H1 (cell line): ENCODE data around the gene SRRM5. TPM values are rescaled to one million over a fixed set of nuclear protein-coding genes. Genes with fewer than 3 reads are reported as not detected.

Source experiments
- CBX5 ChIP-seq: fragments of 300-800, 300-1000 bp; sonication (generic); IDR thresholded peaks from 2 replicates; pipeline ENCODE4 v1.7.1; 2016; ENCODE audit warnings: antibody characterized with exemption, low read length, low read depth
- CHD1 ChIP-seq: IDR thresholded peaks from 2 replicates; pipeline ENCODE4 v1.6.1; 2012; ENCODE audit warnings: low read depth, low read length, improper control_type of control experiment
- CTCF ChIP-seq, 3 experiments: IDR thresholded peaks; 1 replicate in 2 of 3; 2 replicates in 1 of 3; pipeline versions ENCODE4 v1.5.1 to v1.6.1; 2011; ENCODE audit warnings: low read length in 3 of 3, mild to moderate bottlenecking in 3 of 3, inconsistent platforms in 2 of 3, low read depth in 1 of 3, moderate library complexity in 1 of 3; ENCODE audit not compliant: insufficient read depth in 1 of 3; ENCODE audit errors: control extremely low read depth in 1 of 3
- EGR1 ChIP-seq: IDR thresholded peaks from 2 replicates; pipeline ENCODE4 v1.6.1; 2011; ENCODE audit warnings: low read depth, low read length, borderline replicate concordance
- GTF2F1 ChIP-seq: IDR thresholded peaks from 2 replicates; pipeline ENCODE4 v1.6.1; 2012; ENCODE audit warnings: low read depth, low read length, improper control_type of control experiment, borderline replicate concordance
- HDAC2 ChIP-seq, 2 experiments: fragments of 300-600 bp in 1 of 2; sonication (generic) in 1 of 2; IDR thresholded peaks; 2 replicates each; pipeline ENCODE4 v1.6.1; 2011 to 2012; ENCODE audit warnings: low read depth in 2 of 2, low read length in 2 of 2, mild to moderate bottlenecking in 2 of 2, moderate library complexity in 2 of 2, borderline replicate concordance in 1 of 2, inconsistent platforms in 1 of 2
- JUND ChIP-seq: IDR thresholded peaks from 2 replicates; pipeline ENCODE4 v1.6.1; 2011; ENCODE audit warnings: mild to moderate bottlenecking, improper control_type of control experiment, low read length
- KDM4A ChIP-seq: IDR thresholded peaks from one replicate; pipeline ENCODE4 v1.7.1; 2012; ENCODE audit warnings: low read depth, mild to moderate bottlenecking, moderate library complexity, low read length, inconsistent platforms; ENCODE audit not compliant: severe bottlenecking
- NANOG ChIP-seq: IDR thresholded peaks from 2 replicates; pipeline ENCODE4 v1.6.1; 2011; ENCODE audit warnings: low read length, low read depth, mild to moderate bottlenecking, inconsistent platforms; ENCODE audit not compliant: insufficient read depth, poor library complexity, severe bottlenecking
- NRF1 ChIP-seq: IDR thresholded peaks from 2 replicates; pipeline ENCODE4 v1.6.1; 2011; ENCODE audit warnings: mild to moderate bottlenecking, low read depth, low read length, improper control_type of control experiment
- RAD21 ChIP-seq, 2 experiments: IDR thresholded peaks in 1 of 2; conservative IDR thresholded peaks in 1 of 2; 2 replicates each; pipeline ENCODE4 v1.6.1; 2011; ENCODE audit warnings: low read depth in 2 of 2, low read length in 2 of 2, improper control_type of control experiment in 1 of 2, inconsistent platforms in 1 of 2, mild to moderate bottlenecking in 1 of 2, moderate library complexity in 1 of 2
- RXRA ChIP-seq: IDR thresholded peaks from 2 replicates; pipeline ENCODE4 v1.6.1; 2011; ENCODE audit warnings: low read depth, mild to moderate bottlenecking, low read length, moderate library complexity; ENCODE audit not compliant: insufficient read depth
- SAP30 ChIP-seq: fragments of 300-600 bp; sonication (generic); IDR thresholded peaks from 2 replicates; pipeline ENCODE4 v1.7.1; 2012; ENCODE audit warnings: low read length, moderate library complexity, mild to moderate bottlenecking, inconsistent platforms; ENCODE audit not compliant: insufficient read depth, insufficient replicate concordance
- SIRT6 ChIP-seq: IDR thresholded peaks from one replicate; pipeline ENCODE4 v1.7.1; 2012; ENCODE audit warnings: low read length, inconsistent platforms
- SP1 ChIP-seq: IDR thresholded peaks from 2 replicates; pipeline ENCODE4 v1.6.1; 2011; ENCODE audit warnings: low read depth, low read length
- SP2 ChIP-seq: IDR thresholded peaks from 2 replicates; pipeline ENCODE4 v1.6.1; 2012; ENCODE audit warnings: mild to moderate bottlenecking, low read length, inconsistent platforms
- TAF7 ChIP-seq: optimal IDR thresholded peaks from 2 replicates; pipeline ENCODE3; 2011; ENCODE audit warnings: low read depth, mild to moderate bottlenecking, inconsistent platforms, low read length, moderate library complexity, borderline replicate concordance
- TCF12 ChIP-seq: IDR thresholded peaks from 2 replicates; pipeline ENCODE4 v1.6.1; 2011; ENCODE audit warnings: low read depth, mild to moderate bottlenecking, low read length
- YY1 ChIP-seq: IDR thresholded peaks from 2 replicates; pipeline ENCODE4 v1.6.1; 2011; ENCODE audit warnings: low read depth, mild to moderate bottlenecking, low read length
- polyA plus RNA-seq, 7 experiments: library from polyadenylated mRNA; depleted of rRNA in 3 of 7; stranded (reverse) in 5 of 7; unstranded in 2 of 7; fragments of >200 nt in 5 of 7; fragments of 200-250 nt in 2 of 7; gene quantifications; 1 replicate in 5 of 7; 2 replicates in 1 of 7; 4 replicates in 1 of 7; pipeline versions ENCODE4 v1.2.1 to v1.2.3, GENCODE V29; 2011 to 2013; ENCODE audit warnings: missing spikeins in 2 of 7, mixed read lengths in 2 of 7
- total RNA-seq: library from RNA; stranded (reverse); fragmentation: NEBNext Ultra II Directional; extraction: Animal tissue kit (Norgen Biotek cat#: 25700); gene quantifications from 2 replicates; pipeline ENCODE4 v1.2.1, GENCODE V29; 2021

SRRM5 gene
- total and polyA plus RNA-seq, 2 of the 8 experiments (the other 6 are each of a cell fraction or from before 2014, with no cell fraction given) = 0.06 to 0.11 TPM

- no peak; a peak in 1 of 4 replicates for TF ChIP-seq HDAC2 (IDR thresholded peaks at IDR 0.05; ENCODE audit: borderline replicate concordance in 1 of 2, low read depth in 2 of 2, low read length in 2 of 2)
- TF ChIP-seq YY1 = peak; percentile 41; the same call in 1 of the 2 replicates
- TF ChIP-seq SP2 = no peak
- TF ChIP-seq CHD1 = no peak
- TF ChIP-seq RAD21 (IDR thresholded peaks at IDR 0.05 in 1 of 2, conservative IDR thresholded peaks at IDR 0.05 in 1 of 2; ENCODE audit: low read depth in 2 of 2, low read length in 2 of 2) = peak; percentile 4 to 32; a peak in 2 of 4 replicates
- peak; percentile 73 for TF ChIP-seq SAP30
- 0 out of 2 replicates have a peak, but pooled peaks have one; percentile 15 for TF ChIP-seq GTF2F1
- no peak for TF ChIP-seq TCF12
- TF ChIP-seq NRF1 = peak; percentile 99
- no peak for TF ChIP-seq CBX5
- TF ChIP-seq RXRA = no peak
- TF ChIP-seq KDM4A = peak; percentile 93
- peak; percentile 14; the same call in 1 of the 2 replicates for TF ChIP-seq EGR1
- no peak; the same call in 1 of the 2 replicates for TF ChIP-seq SP1
- TF ChIP-seq TAF7 = peak; percentile 45
- peak; percentile 44 for TF ChIP-seq NANOG
- no peak for TF ChIP-seq SIRT6
- TF ChIP-seq JUND = peak; percentile 80
- TF ChIP-seq CTCF (IDR thresholded peaks at IDR 0.05; ENCODE audit: control extremely low read depth in 1 of 3, insufficient read depth in 1 of 3, low read depth in 1 of 3, low read length in 3 of 3) = peak in 2 of 3 experiments; percentile 3 to 7; a peak in 1 of 4 replicates
These were observed 15.7 kb upstream of the SRRM5 start, which contains the start of the genes IRGQ and ZNF576 (continued) for GRCh38 chr19:43595999-43596841.
